Measurements from ENCODE around the gene COL28A1.

DNA sequence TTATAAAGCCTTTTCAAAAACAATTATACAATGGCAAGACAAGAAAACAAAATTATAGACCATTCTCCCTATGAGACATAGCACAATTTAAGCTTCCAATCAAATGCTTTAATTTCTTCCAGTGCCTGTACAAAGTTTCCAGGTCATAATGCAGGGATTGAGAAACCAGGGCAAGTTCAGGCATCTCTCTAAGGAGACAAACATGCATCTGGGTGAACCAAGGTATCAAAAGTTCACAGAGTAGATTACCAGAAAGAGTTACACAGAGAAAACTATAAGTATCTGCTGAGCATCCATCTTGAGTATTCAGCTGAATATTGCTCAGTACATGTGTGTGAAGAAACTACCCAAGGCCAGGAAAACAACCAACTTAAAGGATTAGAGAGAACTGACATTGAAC lies 89.1 kb downstream of the COL28A1 start:
- TF ChIP-seq EZH2 (IDR thresholded peaks at IDR 0.05) (no peak), CTCF (IDR thresholded peaks at IDR 0.05) (no peak)

Data from neural progenitor cell (in vitro differentiated cells).